Ovary (tissue), 3 donors: ENCODE measurements around the gene KCND1.

Experiments used
- CTCF ChIP-seq, 3 donors: fragments of 450-650 bp in 2 of 3; fragments of 200-600 bp in 1 of 3; IDR thresholded peaks; one replicate each; pipeline versions ENCODE4 v1.5.1 to v1.8.0; 2016 to 2022; ENCODE audit warnings: antibody characterized with exemption in 3 of 3, mild to moderate bottlenecking in 1 of 3
- EP300 ChIP-seq: sonication (generic); formaldehyde crosslinking; IDR thresholded peaks from one replicate; pipeline ENCODE4 v1.6.1; 2017; ENCODE audit warnings: antibody characterized with exemption
- donor health status: DM: no; HTN: no; CAD: no.

GRCh38 chrX:48957827-48958634 lies 13.6 kb downstream of the KCND1 start:
- TF ChIP-seq CTCF (IDR thresholded peaks at IDR 0.05) = peak in 1 of 3 donors; percentile 13
- TF ChIP-seq EP300 = peak; percentile 54
